ENCODE data around the gene CST6. TPM values are rescaled to one million over a fixed set of nuclear protein-coding genes. Genes with fewer than 3 reads are reported as not detected.

The CST6 gene
- polyA plus RNA-seq, 2 of the 4 experiments (the other 2 are of a cell fraction): not detected

DNA sequence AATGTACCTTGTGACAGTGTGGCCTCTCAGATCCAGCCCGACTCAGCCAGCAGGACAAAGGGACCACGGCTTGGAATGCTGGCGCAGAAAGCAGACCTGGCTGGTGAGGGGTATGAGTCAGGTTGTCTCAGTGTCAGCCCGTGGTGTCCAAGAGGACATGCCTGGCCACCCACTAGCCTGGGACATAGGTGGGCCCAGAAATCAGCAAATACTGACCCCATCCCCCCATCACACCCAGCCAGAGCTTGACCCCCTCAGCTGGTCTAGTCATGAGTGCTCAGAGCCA is 5.0 kb upstream of the CST6 start (continued):
- TF ChIP-seq, protein P1, sequence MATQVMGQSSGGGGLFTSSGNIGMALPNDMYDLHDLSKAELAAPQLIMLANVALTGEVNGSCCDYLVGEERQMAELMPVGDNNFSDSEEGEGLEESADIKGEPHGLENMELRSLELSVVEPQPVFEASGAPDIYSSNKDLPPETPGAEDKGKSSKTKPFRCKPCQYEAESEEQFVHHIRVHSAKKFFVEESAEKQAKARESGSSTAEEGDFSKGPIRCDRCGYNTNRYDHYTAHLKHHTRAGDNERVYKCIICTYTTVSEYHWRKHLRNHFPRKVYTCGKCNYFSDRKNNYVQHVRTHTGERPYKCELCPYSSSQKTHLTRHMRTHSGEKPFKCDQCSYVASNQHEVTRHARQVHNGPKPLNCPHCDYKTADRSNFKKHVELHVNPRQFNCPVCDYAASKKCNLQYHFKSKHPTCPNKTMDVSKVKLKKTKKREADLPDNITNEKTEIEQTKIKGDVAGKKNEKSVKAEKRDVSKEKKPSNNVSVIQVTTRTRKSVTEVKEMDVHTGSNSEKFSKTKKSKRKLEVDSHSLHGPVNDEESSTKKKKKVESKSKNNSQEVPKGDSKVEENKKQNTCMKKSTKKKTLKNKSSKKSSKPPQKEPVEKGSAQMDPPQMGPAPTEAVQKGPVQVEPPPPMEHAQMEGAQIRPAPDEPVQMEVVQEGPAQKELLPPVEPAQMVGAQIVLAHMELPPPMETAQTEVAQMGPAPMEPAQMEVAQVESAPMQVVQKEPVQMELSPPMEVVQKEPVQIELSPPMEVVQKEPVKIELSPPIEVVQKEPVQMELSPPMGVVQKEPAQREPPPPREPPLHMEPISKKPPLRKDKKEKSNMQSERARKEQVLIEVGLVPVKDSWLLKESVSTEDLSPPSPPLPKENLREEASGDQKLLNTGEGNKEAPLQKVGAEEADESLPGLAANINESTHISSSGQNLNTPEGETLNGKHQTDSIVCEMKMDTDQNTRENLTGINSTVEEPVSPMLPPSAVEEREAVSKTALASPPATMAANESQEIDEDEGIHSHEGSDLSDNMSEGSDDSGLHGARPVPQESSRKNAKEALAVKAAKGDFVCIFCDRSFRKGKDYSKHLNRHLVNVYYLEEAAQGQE (IDR thresholded peaks at IDR 0.05): no peak
- TF ChIP-seq HOXB5 (CRISPR knock-in tag; IDR thresholded peaks at IDR 0.05) (no peak), HDAC2 (IDR thresholded peaks at IDR 0.05) (no peak), TP53 (CRISPR knock-in tag; IDR thresholded peaks at IDR 0.05) (no peak)
- TF ChIP-seq, protein P2, sequence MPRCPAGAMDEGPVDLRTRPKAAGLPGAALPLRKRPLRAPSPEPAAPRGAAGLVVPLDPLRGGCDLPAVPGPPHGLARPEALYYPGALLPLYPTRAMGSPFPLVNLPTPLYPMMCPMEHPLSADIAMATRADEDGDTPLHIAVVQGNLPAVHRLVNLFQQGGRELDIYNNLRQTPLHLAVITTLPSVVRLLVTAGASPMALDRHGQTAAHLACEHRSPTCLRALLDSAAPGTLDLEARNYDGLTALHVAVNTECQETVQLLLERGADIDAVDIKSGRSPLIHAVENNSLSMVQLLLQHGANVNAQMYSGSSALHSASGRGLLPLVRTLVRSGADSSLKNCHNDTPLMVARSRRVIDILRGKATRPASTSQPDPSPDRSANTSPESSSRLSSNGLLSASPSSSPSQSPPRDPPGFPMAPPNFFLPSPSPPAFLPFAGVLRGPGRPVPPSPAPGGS (IDR thresholded peaks at IDR 0.05): no peak

DNA sequence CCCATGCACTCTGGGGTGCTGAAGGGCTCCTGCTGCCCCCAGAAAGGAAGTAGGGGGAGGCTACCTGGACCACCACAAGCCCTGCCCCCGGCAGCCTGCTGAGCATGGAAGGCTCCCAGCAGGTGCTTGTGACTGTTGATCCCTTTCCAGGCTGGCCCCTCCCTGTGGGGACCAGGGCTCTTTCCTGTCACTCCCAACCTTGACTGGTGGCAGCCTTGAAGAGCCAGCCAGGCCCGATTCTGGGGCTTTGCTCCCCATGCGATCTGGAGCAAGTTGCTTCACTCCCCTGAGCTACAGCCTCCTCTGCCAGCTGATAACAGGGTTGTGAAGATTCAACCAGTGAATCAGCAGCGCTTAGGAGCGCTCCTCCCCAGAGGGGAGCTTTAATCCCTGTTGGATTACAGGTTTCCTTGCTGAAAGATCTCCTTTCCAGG is 4.6 kb upstream of the CST6 start:
- Histone ChIP-seq H3K27ac (no peak overlapping the region), H3K4me3 (no peak overlapping the region), H3K9me3 (no peaks in the 10 kb centered on the region), H3K4me2 (no peak overlapping the region), H3K4me1 (peaks cover 10% of the 10 kb centered on the region; the same call in 2 of the 3 replicates)
- CTCF ChIA-PET: interaction anchor here (1.0 to 11.6 kb wide), 5 partner anchors 9 to 61 kb away, joined by 3 to 121 read pairs (median 5); no protein-coding TSS in a partner anchor
- peak; percentile 11 to 20; a peak in 4 of 6 replicates for ATAC-seq
- no peak for TF ChIP-seq TP53 (CRISPR knock-in tag; IDR thresholded peaks at IDR 0.05)
- TF ChIP-seq, protein P3, sequence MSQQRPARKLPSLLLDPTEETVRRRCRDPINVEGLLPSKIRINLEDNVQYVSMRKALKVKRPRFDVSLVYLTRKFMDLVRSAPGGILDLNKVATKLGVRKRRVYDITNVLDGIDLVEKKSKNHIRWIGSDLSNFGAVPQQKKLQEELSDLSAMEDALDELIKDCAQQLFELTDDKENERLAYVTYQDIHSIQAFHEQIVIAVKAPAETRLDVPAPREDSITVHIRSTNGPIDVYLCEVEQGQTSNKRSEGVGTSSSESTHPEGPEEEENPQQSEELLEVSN (IDR thresholded peaks at IDR 0.05; ENCODE audit: borderline replicate concordance, low read depth): no peak
- no peak for TF ChIP-seq GATA3 (IDR thresholded peaks at IDR 0.05; ENCODE audit: borderline replicate concordance)
- no peak for TF ChIP-seq JUN (IDR thresholded peaks at IDR 0.05)
- no peak for TF ChIP-seq FOSL2 (IDR thresholded peaks at IDR 0.05)
- no peak for TF ChIP-seq FOSL2 (CRISPR knock-in tag; IDR thresholded peaks at IDR 0.05)
- TF ChIP-seq EHF (CRISPR knock-in tag; IDR thresholded peaks at IDR 0.05): no peak
- TF ChIP-seq, protein P4, sequence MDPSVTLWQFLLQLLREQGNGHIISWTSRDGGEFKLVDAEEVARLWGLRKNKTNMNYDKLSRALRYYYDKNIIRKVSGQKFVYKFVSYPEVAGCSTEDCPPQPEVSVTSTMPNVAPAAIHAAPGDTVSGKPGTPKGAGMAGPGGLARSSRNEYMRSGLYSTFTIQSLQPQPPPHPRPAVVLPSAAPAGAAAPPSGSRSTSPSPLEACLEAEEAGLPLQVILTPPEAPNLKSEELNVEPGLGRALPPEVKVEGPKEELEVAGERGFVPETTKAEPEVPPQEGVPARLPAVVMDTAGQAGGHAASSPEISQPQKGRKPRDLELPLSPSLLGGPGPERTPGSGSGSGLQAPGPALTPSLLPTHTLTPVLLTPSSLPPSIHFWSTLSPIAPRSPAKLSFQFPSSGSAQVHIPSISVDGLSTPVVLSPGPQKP (IDR thresholded peaks at IDR 0.05; ENCODE audit: low read depth, low read length): no peak
- no peak for TF ChIP-seq HOXB5 (CRISPR knock-in tag; IDR thresholded peaks at IDR 0.05)
- TF ChIP-seq KDM5A (IDR thresholded peaks at IDR 0.05): no peak
- TF ChIP-seq POLR2A (IDR thresholded peaks at IDR 0.05; ENCODE audit: low read length): no peak
- no peak for TF ChIP-seq RCOR1 (IDR thresholded peaks at IDR 0.05; ENCODE audit: low read depth, low read length)
- no peak for TF ChIP-seq SMC3 (IDR thresholded peaks at IDR 0.05)
- TF ChIP-seq, protein P1 (IDR thresholded peaks at IDR 0.05): no peak
- no peak for TF ChIP-seq CBX2 (IDR thresholded peaks at IDR 0.05; ENCODE audit: borderline replicate concordance, low read depth)
- TF ChIP-seq NPAS2 (CRISPR knock-in tag; IDR thresholded peaks at IDR 0.05; ENCODE audit: borderline replicate concordance): no peak
- no peak for TF ChIP-seq EHMT2 (IDR thresholded peaks at IDR 0.05; ENCODE audit: low read depth)
- TF ChIP-seq CBX8 (IDR thresholded peaks at IDR 0.05): no peak
- FAIRE-seq: no peak
- POLR2A ChIA-PET: interaction anchor here (0.6 kb wide), 1 partner anchor 8 kb away, joined by 3 read pairs; no protein-coding TSS in a partner anchor
- no peak for DNase-seq (ENCODE audit: low read depth in 1 of 2, low spot score in 1 of 2)
- 61% methylated on average over 4 of the region's 5 CpGs for WGBS (ENCODE audit: missing lambda C conversion rate)

All from A549 (cell line).